DND-41 (cell line): Measurements from ENCODE around the gene DNAJA3.

Experiments
- EZH2 ChIP-seq: IDR thresholded peaks from 3 replicates; pipeline ENCODE4 v1.6.1; 2012; ENCODE audit warnings: borderline replicate concordance, low read depth, mild to moderate bottlenecking, moderate library complexity, low read length, inconsistent platforms; ENCODE audit not compliant: severe bottlenecking
- TF ChIP-seq, protein P1 (sequence below): IDR thresholded peaks from 2 replicates; pipeline ENCODE4 v1.5.1; 2012; ENCODE audit warnings: borderline replicate concordance, low read length, moderate library complexity, mild to moderate bottlenecking; ENCODE audit not compliant: poor library complexity, severe bottlenecking; ENCODE audit errors: extremely low read depth

DNA sequence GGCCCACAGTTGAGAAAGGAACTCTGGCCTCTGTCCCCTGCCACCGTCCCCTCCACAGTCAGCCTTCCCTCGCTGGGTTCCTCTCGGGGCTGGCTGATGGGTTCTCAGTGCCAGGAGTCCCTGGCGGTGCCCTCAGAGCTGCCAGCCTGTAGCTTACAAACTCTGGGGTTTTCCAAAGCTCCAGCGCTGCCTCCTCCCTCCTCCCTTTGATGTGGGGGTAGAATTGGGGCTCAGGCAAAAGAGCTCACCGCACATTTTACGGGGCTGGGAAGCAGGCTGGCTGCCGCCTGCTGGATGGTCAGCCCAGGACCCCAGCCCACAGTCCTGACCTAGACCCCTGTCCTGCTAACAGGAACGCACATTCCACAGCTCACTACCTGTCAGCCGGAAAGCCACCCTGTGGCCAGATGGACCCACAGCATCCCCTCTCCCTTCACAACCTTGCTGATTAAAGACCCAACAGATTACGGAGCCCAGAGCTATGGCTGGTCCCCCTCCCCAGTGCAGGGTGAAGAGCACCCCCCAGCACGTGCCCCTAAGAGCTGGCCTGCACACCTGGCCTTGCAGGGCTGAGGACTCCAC is 48.0 kb upstream of the DNAJA3 start:
- TF ChIP-seq, protein P1, sequence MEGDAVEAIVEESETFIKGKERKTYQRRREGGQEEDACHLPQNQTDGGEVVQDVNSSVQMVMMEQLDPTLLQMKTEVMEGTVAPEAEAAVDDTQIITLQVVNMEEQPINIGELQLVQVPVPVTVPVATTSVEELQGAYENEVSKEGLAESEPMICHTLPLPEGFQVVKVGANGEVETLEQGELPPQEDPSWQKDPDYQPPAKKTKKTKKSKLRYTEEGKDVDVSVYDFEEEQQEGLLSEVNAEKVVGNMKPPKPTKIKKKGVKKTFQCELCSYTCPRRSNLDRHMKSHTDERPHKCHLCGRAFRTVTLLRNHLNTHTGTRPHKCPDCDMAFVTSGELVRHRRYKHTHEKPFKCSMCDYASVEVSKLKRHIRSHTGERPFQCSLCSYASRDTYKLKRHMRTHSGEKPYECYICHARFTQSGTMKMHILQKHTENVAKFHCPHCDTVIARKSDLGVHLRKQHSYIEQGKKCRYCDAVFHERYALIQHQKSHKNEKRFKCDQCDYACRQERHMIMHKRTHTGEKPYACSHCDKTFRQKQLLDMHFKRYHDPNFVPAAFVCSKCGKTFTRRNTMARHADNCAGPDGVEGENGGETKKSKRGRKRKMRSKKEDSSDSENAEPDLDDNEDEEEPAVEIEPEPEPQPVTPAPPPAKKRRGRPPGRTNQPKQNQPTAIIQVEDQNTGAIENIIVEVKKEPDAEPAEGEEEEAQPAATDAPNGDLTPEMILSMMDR: no peak
- TF ChIP-seq EZH2: no peak
